ENCODE measurements around the gene SPOCK2. TPM values are rescaled to one million over a fixed set of nuclear protein-coding genes. Genes with fewer than 3 reads are reported as not detected.
A peak's percentile ranks its signal among the peaks of the same experiment; 100 is the strongest.

Gene SPOCK2
- total RNA-seq, 1 donor from 2014 or later, result 3.2 TPM

- Mint-ChIP-seq H3K27me3 (ENCODE audit: insufficient read depth, low read depth) (peaks cover 11% of the 10 kb centered on the region), H3K27ac (peak overlapping the region; percentile 42), H3K36me3 (no peaks in the 10 kb centered on the region), H3K4me3 (no peak overlapping the region), H3K9me3 (no peaks in the 10 kb centered on the region), H3K4me1 (peaks cover 43% of the 10 kb centered on the region)
- no peak overlapping the region for H3K27ac ChIP-seq
- H3K9ac ChIP-seq, result no peak overlapping the region
- H2AFZ ChIP-seq (replicated peaks), result no peak overlapping the region
- H3K27me3 ChIP-seq, result no peaks in the 10 kb centered on the region
- no peaks in the 10 kb centered on the region for H4K20me1 ChIP-seq (ENCODE audit: low read depth)
- H3K4me1 ChIP-seq, result peaks cover 7% of the 10 kb centered on the region
- H3K4me3 ChIP-seq, result no peak overlapping the region
- no peaks in the 10 kb centered on the region for H3K36me3 ChIP-seq
- H3K79me2 ChIP-seq (ENCODE audit: low read depth), result no peaks in the 10 kb centered on the region
- TF ChIP-seq EZH2phosphoT487 (IDR thresholded peaks at IDR 0.05), result no peak
- TF ChIP-seq EZH2 (IDR thresholded peaks at IDR 0.05), result no peak
- TF ChIP-seq, protein P1, sequence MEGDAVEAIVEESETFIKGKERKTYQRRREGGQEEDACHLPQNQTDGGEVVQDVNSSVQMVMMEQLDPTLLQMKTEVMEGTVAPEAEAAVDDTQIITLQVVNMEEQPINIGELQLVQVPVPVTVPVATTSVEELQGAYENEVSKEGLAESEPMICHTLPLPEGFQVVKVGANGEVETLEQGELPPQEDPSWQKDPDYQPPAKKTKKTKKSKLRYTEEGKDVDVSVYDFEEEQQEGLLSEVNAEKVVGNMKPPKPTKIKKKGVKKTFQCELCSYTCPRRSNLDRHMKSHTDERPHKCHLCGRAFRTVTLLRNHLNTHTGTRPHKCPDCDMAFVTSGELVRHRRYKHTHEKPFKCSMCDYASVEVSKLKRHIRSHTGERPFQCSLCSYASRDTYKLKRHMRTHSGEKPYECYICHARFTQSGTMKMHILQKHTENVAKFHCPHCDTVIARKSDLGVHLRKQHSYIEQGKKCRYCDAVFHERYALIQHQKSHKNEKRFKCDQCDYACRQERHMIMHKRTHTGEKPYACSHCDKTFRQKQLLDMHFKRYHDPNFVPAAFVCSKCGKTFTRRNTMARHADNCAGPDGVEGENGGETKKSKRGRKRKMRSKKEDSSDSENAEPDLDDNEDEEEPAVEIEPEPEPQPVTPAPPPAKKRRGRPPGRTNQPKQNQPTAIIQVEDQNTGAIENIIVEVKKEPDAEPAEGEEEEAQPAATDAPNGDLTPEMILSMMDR (IDR thresholded peaks at IDR 0.05), result no peak
- DNase-seq (ENCODE audit: low spot score), result no peak
- H3K9me3 ChIP-seq (ENCODE audit: low read depth), result no peaks in the 10 kb centered on the region
- H3K4me2 ChIP-seq, result no peak overlapping the region
- no peaks in the 10 kb centered on the region for H3F3A ChIP-seq (ENCODE audit: low read depth)
Measured at GRCh38 chr10:72056932-72057751, 31.2 kb downstream of the SPOCK2 start.

GRCh38 chr10:72056113-72056512 lies 32.2 kb downstream of the SPOCK2 start:
- no peak for TF ChIP-seq EZH2 (IDR thresholded peaks at IDR 0.05)
- TF ChIP-seq, protein P1 (IDR thresholded peaks at IDR 0.05), result no peak
- no peak for TF ChIP-seq EZH2phosphoT487 (IDR thresholded peaks at IDR 0.05)
- Histone ChIP-seq H3F3A (ENCODE audit: low read depth) (no peaks in the 10 kb centered on the region), H3K4me1 (peaks cover 4% of the 10 kb centered on the region), H3K27me3 (no peaks in the 10 kb centered on the region), H3K4me2 (no peak overlapping the region), H2AFZ (replicated peaks) (no peak overlapping the region), H4K20me1 (ENCODE audit: low read depth) (no peaks in the 10 kb centered on the region), H3K36me3 (no peaks in the 10 kb centered on the region), H3K27ac (no peak overlapping the region), H3K79me2 (ENCODE audit: low read depth) (no peaks in the 10 kb centered on the region), H3K9ac (no peak overlapping the region), H3K9me3 (ENCODE audit: low read depth) (no peaks in the 10 kb centered on the region), H3K4me3 (no peak overlapping the region)
- Mint-ChIP-seq H3K36me3 (no peaks in the 10 kb centered on the region), H3K4me1 (peaks cover 34% of the 10 kb centered on the region), H3K27ac (no peak overlapping the region), H3K9me3 (no peaks in the 10 kb centered on the region), H3K27me3 (ENCODE audit: insufficient read depth, low read depth) (peaks cover 11% of the 10 kb centered on the region), H3K4me3 (no peak overlapping the region)
- no peak for DNase-seq (ENCODE audit: low spot score)

DNA sequence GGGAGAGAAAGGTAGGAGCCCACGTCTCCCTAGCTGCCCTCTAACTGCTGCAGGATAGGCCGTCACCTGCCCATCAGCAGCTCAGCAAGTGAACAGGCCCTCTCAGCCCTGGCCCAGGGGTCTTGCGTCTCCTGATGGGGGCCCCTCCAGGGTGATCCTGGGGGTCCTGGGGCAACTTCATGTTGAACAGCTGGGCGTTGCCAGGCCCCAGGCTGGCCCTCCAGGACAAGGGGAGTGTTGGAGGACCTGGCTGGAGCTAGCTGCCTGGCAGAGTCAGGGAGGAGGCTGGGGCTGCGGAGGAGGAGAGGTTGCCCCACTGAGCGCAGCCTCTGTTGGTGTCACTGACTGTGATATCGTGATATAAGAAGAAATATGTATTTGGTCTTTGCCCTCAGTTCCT lies 34.7 kb downstream of the SPOCK2 start:
- peaks cover 8% of the 10 kb centered on the region for H3K9me3 Mint-ChIP-seq
- Histone ChIP-seq H3K9me3 (ENCODE audit: low read depth) (no peaks in the 10 kb centered on the region), H3K36me3 (no peaks in the 10 kb centered on the region), H3K4me1 (peaks cover 3% of the 10 kb centered on the region), H3K4me3 (no peak overlapping the region), H4K20me1 (ENCODE audit: low read depth) (no peaks in the 10 kb centered on the region), H3K79me2 (ENCODE audit: low read depth) (no peaks in the 10 kb centered on the region), H3K27ac (no peak overlapping the region), H3K27me3 (no peaks in the 10 kb centered on the region), H3F3A (ENCODE audit: low read depth) (no peaks in the 10 kb centered on the region), H3K4me2 (no peak overlapping the region), H3K9ac (no peak overlapping the region), H2AFZ (replicated peaks) (no peak overlapping the region)
- no peak for TF ChIP-seq EZH2 (IDR thresholded peaks at IDR 0.05)
- TF ChIP-seq, protein P1 (IDR thresholded peaks at IDR 0.05), result no peak
- TF ChIP-seq EZH2phosphoT487 (IDR thresholded peaks at IDR 0.05), result no peak
- H3K4me1 Mint-ChIP-seq, result peaks cover 26% of the 10 kb centered on the region
- H3K27ac Mint-ChIP-seq, result no peak overlapping the region
- H3K4me3 Mint-ChIP-seq, result no peak overlapping the region
- no peak for DNase-seq (ENCODE audit: low spot score)
- no peaks in the 10 kb centered on the region for H3K36me3 Mint-ChIP-seq
- peaks cover 16% of the 10 kb centered on the region for H3K27me3 Mint-ChIP-seq (ENCODE audit: insufficient read depth, low read depth)

Data from neural progenitor cell (in vitro differentiated cells).